Left ventricle myocardium superior (tissue), 1 donor: ENCODE measurements around the gene PPP2R2C. TPM values are rescaled to one million over a fixed set of nuclear protein-coding genes. Genes with fewer than 3 reads are reported as not detected.

Source experiments
- ATAC-seq: fragments of 200-7000 bp; cut with Tn5 transposase; one replicate; pipeline ENCODE4 v1.9.1; 2020; ENCODE audit warnings: mild to moderate bottlenecking, moderate library complexity
- DNase-seq: peaks from one replicate; pipeline ENCODE4 v3.0.0-alpha.2; 2020
- intact Hi-C: fragments of 100-400 bp; cut with micrococcal nuclease; formaldehyde crosslinking; loops from one replicate; pipeline ENCODE4 v1.11.0; 2022
- total RNA-seq: library from RNA; stranded (reverse); fragmentation: NEBNext Ultra II Directional; extraction: Animal tissue kit (Norgen Biotek cat#: 25700); gene quantifications from one replicate; pipeline ENCODE4 v1.2.1, GENCODE V29; 2021
- donor health status: DM: no; HTN: yes; CAD: no; lungs with severe emphysema.

Gene PPP2R2C
- total RNA-seq, 1 donor from 2014 or later: 8.6 TPM

DNA sequence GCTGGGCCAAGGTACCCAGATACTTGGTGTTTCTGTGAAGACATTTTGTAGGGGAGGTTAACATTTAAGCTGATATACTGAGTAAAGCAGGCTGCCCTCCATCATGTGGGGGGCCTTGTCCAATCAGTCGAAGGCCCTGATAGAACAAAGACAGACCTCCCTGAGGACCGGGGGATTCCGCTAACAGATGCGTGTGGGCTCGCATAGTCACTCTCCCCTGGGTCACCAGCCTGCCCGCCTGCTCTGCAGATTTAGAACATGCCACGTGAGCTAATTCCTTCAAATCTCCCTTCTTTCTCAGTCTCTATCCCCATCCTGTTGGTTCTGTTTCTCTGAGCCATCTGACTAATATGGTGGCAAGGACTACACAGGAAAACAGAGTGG lies 142.0 kb downstream of the PPP2R2C start:
- ATAC-seq (no peak), DNase-seq (no peak)
- intact Hi-C loops: no loop called here

DNA sequence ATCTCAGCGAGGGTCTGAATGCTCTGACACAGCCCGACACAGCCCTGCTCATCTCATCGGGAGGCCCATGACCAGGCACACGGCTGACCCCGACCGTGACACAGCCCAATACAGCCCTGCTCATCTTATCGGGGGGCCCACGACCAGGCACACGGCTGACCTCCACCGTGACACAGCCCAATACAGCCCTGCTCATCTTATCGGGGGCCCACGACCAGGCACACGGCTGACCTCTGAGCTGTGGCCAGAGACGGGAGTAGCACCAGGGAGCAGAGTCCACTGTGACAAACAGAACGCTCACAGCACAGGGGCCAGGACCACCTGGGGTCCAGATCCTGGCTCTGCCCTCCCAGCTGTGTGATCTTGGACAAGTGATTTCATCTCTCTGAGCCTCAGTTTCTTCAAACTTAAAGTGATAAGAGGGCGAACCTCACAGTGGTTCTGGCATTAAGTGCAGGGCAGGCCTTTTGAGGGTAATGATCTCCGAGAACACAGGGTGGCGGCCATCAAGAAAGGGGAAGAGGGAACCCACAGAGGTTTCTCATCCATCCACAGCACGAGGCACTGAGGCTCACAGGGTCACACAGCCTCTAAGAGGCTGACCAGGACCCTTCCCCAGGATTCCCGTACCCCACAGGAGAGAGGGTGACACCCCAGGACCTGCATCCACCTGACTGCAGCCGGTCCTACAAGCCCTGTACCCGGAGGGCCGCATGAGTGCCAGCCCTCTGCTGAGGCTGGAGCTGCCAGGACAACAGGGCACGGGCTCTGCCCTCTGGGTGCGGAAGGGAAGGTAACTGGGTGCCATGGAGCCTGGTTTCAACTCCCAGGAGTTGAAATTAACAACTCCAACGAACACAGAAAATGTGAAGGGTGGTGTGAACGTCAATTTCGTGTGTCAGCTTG lies 142.7 kb downstream of the PPP2R2C start:
- intact Hi-C loops: no loop called here
- ATAC-seq (no peak), DNase-seq (no peak)

DNA sequence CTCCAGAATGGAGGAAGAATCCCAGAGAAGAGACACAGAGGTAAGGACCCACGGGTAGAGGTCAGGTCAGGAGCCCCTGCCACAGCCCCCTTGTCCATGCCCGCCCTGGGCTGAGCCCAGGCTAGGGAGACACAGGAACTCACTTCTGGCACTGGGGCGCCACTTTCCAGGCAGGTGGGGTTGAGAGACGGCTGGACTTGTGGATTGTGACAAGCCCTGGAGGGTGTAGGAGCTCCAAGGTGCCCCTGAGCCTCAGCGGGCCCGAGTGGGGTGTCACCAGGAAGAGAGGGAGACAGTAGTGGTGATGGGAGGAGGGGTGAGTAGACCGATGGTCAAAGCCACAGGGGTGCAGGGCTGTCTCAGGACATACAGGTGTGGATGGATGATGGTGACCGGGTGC lies 143.9 kb downstream of the PPP2R2C start:
- intact Hi-C loops: no loop called here
- ATAC-seq (no peak), DNase-seq (no peak)

DNA sequence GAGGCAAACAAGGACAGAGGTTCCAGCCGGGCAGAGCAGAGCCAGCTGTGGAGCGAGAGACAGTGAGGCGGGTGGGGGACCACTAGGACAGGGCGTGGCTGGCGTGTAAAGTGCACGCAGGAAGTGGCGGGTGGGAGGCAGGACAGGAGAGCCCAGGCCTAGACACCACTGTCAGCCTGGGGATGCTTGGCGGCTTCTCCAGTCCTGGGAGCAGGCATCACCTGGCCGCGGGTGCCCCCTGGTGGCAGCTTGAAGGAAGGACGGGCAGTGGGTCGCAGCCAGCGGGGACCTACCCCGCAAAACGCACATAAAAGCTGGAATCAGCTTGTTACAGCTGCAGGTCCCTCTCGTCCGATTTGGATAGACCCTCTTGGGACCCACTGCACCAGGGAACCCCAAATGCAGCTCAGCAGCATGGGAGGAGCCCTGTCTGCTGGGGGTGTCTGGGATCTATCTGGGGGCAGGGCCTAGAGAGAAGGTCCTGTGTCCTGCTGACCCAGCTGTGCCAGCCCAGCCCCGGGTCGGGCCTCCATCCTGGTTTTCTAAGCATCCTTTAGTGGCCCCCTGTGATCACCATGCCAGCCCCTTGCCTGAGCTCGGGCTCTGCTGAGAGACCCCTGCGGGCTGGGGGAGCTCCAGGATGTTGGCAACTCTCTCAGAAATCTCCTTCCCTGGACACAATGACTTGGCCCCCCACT lies 145.0 kb downstream of the PPP2R2C start:
- DNase-seq (peak; percentile 89), ATAC-seq (peak; percentile 78)
- intact Hi-C loops: loop anchor here (1.0 kb wide), 1 partner anchor 77 kb away; no protein-coding TSS in a partner anchor

DNA sequence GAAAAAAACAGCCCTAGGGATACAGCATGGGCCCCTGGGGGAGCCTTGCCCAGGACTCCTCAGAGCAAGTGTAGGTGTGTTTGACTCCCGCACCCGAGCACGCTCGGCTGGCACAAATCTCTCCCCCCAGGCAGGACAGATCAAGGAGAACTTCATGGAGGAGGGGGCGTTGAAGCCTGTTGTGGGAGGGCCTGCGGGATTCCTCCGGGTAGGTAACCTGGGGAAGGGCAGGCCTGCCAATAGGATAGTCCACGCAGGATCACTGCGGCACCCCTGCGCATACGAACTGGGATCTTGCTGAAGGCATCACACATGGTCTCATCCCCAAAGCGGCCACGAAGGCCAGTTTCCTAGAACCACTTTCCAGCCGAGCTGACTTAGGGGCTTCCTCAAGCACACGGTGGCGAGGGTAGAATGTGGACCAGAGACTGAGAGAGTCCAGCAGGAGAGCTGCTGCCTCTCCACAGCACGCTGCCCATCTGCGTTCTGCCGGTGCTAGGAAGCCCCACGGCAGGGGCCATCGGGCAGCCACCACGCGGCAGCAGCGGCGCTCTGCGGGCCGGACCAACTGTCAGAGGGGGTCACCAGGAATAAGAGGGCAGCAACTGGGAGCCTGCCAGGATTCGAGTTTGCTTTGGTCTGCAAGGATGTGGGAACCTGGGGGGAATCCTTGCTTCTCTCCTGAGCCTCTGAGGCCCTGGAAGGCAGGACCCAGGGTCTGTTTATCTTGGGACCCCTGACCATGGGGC lies 145.9 kb downstream of the PPP2R2C start:
- DNase-seq (no peak), ATAC-seq (no peak)
- intact Hi-C loops: loop anchor here (1.0 kb wide), 1 partner anchor 76 kb away; no protein-coding TSS in a partner anchor

DNA sequence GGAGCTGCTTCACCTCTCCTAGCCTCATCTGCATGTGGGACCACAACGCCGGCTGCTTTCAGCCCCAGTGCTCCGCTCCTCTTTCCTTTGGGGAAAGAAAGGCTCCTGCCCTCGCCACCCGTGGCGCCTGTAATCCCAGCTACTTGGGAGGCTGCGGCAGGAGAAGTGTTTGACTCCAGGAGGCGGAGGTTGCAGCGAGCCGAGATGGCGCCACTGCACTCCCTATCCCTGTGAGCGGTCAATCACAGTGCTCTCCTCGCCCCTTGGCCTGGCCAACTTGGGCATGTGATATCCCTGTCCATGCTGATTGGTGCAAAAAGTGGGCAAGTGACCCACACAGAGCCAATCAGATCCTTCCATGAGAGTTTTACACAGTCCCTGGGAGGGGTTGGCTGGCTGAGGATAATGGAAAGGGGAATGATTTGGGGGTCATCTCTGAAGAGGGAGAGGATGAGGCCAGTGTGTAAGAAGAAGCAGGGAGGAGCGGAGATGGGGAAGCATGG lies 146.6 kb downstream of the PPP2R2C start:
- DNase-seq: no peak
- intact Hi-C loops: no loop called here
- ATAC-seq: no peak

DNA sequence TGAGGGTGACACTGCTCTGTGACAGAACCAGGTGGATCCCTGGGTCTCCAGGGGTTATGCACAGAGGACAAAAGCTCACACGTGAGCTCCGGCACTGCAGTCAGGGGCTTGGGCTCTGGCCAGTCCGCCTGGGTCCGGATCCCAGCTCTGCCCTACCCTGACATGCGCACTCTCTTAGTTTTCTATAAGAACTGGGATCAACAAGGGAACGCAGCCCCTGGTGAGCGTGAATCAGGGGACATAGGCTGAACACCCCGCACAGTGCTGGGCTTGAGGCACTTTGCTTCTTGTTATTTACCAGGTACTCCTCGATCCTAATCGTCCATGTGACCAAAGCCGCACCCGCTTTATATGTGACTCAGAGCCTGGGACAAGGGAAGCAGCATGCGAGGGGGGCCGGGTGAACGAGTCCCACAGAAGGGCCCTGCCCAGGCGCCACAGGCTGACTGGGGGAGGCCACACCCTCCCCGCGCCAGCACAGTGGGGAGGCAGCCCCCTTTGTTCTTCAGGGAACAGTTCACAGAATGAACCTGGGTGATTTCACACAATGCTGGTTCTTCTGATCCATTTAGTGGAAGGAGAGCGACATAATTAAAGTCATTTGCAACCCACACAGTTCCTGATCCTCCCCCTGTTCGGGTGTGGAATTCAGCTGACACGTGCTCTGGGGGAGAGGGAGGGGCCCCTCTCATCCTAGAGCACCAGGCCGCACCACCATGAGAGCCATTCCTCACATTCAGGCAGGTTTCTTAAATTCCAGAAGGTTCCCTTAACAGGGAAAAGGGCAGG lies 147.2 kb downstream of the PPP2R2C start:
- ATAC-seq: peak; percentile 66
- intact Hi-C loops: no loop called here
- DNase-seq: peak; percentile 55

DNA sequence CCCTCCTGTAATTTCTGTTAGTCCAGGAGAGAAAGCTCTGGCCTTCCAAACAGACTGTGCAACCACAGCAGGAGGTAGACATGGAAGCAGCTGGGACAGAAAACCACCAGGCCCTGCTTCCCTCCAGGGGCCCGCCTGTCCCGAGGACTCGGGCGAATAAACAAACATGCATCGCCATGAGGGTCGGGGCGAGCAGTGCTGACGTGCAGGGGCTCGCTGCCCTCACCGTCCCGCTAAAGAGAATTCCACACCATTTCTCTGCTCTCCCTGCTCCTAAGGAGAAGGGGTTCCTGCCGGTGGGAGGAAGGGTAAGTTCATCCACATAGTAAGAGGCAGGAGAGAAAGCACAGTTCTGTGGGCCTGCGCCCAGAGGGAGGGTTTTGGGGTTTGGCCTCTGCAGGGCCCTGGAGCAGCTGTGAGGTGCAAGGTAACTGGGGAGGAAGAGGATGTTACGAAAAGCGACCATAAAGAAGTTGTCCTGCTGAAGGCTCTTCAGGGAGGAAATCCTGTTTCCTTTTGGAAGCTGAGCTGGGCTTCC lies 147.9 kb downstream of the PPP2R2C start:
- DNase-seq: no peak
- intact Hi-C loops: no loop called here
- no peak for ATAC-seq

DNA sequence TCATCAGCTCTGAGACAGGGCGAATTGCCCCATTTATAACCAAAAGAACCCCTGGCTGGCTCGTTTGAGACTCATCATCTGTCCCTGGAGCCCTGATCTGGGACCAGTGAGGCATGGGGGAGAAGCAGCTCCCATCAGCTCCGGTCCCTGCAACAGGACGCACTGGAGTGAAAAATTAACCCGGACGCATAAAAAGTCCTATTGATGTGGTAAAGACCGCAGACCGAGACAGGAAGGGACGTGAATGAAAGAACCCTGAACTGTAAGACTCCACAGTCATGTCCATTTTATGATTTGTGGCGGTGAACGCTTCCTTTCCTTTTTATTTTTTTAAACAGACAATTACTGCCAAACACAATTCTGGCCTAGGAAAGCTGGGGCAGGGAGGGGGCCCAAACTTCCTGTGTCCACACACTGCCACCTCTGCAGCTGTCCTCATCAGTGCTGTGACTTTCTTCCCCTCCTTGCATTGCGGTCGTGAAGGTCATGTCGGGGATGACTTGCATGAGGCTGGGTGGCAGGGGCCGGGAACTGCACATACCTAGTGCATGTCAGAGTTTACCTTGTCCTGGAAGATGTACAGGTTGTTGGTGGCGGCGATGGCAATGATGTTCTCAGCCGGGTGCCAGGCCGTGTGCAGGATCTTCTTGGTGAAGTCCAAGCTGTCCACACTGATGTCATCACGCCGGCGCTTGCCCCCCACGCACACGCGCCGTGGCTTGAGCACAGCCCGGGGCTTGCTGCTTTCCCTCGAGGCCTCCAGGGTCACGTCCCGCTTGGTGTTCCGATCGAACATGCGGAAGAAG lies 149.4 kb downstream of the PPP2R2C start:
- ATAC-seq (no peak), DNase-seq (no peak)
- intact Hi-C loops: no loop called here

DNA sequence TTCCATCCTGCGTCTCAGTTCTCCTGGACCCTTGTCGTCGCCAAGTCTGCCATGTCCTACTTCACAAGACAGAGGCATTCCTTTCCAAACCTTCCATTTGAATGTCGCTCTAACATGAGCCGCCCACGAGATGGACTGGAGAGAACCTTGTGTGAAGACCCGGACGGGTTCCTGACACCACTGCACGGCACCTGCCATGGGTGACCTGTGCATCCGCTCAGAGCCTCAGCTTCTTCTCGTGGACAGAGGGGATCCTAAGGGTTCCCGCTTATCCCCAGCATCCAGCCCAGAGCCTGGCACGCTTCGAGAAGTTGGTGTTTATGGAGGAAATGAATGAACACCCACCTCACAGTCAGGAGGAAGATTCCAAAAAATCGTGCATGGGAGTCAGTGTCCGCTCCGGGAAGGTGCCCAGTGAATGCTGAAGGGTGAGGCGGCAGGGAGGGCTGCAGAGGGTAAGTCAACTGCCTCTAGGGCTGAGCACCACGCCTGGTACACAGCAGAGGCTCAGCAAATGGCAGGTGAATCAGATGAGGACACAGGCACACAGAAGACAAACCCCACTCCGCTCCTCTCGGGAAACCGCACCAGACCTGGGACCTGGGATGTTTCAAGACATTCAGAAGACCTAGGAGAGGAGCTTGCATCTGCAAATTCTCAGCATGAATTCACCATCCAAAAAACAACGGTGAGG lies 150.2 kb downstream of the PPP2R2C start:
- ATAC-seq (no peak), DNase-seq (no peak)
- intact Hi-C loops: no loop called here

DNA sequence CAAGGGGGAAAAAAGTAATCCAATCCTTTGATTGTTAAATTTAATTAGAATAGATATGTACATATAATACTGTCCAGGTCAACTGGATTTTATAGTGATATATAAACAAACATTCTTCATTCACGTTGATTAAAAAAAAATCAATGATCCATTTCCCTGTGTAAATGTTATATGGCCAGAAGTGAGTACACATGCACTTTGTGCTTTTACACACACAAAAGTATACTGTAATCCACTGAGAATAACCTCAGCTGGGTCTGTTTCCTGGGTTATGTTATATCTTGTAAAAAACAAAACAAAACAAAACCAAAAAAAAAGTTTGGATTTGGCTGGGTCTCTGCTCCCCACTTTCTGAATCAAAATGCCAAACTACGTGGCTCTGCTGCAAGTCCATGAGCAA lies 151.1 kb downstream of the PPP2R2C start:
- ATAC-seq (no peak), DNase-seq (no peak)
- intact Hi-C loops: no loop called here

DNA sequence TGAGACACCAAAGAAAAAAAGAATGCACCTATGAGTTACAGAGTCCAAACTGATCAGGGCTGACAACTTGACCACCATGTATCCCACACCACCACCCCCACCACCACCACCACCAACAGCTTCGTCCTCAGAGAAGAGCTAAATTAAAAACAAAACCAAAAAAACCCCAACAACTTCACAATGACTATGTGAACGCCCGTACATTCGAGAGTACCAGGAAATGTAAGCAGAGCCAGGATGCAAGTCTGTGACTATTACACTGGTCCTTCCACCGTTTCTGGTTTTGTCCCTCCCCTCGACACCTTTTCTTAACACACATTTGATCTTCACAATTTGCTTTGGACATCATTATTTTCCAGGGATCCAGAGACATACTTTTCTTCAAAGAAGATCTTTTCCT lies 151.8 kb downstream of the PPP2R2C start:
- DNase-seq (no peak), ATAC-seq (no peak)
- intact Hi-C loops: no loop called here

DNA sequence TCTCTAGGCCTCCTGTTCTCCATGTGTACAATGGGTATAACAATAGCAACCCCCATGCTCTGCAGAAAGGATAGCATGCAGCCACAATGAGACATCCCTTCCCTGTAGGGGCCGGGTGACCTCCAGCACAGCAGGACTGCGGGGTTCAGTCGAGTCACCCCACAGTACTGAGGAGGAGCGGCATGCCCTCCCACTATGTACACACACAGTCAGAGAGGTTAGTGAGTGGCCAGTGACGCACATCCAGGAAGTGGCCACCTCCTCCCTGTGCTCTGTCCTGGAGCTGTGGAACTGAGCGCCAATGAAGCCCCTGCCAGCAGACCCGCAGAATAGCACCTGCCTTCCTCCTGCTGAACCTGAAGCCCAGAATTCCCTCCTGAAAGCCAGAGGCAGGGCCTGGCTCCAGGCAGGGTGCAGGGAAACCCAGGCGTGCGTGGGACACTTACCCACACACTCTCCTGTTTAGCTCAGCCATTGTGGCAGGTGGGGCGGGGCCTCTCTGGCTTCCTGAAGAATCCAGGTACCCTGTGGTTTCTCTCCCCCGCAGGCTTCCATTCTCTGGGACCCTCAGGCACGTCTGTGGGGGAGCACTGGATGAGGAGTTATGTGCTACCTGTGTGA lies 152.8 kb downstream of the PPP2R2C start:
- intact Hi-C loops: no loop called here
- no peak for DNase-seq
- no peak for ATAC-seq

DNA sequence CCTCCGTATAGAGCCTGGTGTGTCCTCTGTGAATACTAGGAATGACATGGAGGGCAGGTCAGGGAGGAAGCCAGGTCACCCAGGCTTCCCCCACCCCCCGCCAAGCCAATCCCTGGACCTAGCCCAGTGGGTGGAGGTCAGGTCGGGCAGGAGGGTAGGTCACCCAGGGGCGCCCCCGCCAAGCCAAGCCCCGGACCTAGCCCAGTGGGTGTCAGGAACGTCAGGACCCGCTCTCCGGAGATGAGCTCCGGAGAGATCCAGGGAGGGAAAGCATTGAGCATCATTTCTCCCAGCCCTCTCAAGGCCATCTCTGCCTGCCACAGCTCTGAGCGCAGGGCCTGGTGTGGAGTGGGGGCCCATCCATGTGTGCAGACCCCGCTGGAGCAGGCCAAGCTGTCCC lies 154.2 kb downstream of the PPP2R2C start:
- ATAC-seq: no peak
- intact Hi-C loops: no loop called here
- DNase-seq: no peak

DNA sequence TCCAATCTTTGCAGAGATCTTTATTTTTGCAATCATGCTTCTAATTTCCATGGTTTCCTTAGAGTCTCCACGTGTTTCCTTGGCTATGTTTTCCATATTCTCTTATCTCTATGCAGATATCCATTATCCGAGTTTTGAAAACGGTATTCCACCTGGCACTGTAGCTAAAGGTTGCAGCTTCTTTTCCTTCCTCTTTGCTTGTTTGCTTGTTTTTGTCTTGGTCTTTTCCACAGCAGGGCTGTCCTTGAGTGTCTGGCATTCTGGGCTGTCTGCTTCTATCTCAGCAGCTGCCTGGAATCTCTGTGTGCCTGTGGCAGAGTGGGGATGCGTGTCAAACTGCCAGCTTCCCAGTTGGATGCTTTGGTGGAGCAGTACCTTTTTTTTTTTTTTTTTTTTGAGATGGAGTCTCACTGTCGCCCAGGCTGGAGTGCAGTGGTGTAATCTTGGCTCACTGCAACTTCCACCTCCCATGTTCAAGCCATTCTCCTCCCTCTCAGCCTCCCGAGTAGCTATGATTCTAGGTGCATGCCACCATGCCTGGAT lies 155.9 kb downstream of the PPP2R2C start:
- intact Hi-C loops: no loop called here
- ATAC-seq: no peak
- DNase-seq: no peak

DNA sequence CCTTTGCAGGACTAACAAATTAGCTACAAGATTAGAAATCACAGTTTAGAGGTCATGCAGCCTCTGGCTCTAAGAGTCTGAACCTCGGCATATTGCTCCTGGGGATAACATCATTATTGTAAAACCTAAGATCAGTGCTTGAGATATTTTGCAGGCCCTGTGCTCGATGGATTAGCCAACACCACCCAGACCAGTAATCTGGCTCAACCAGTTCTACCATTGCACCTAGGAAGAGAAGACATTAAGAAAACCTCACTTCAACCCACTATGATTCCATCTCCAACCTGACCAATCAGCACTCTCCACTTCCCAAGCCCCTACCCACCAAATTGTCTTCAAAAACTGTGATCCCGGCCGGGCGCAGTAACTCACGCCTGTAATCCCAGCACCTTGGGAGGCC lies 159.2 kb downstream of the PPP2R2C start:
- DNase-seq: no peak
- ATAC-seq: no peak
- intact Hi-C loops: no loop called here

DNA sequence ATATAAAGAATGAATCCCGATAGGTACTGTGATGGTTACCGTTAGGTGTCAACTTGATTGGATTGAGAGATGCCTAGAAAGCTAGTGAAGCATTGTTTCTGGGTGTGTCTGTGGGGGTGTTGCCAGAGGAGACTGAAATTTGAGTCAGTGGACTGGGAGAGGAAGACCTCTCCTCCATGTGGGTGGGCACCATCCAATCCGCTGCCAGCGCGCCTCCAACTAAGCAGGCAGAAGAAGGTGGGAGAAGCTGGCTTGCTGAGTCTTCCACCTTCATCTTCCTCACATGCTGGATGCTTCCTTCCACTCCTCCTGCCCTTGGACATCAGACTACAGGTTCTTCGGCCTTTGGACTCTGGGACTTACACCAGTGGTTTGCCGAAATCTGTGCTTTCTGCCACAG lies 162.6 kb downstream of the PPP2R2C start:
- ATAC-seq (no peak), DNase-seq (no peak)
- intact Hi-C loops: no loop called here
